NCI-H1092 (cell line): Measurements from ENCODE around the gene UBE2V1.
"Not testable (repeated sequence)": the region's sequence is repeated elsewhere in the genome, so short reads cannot be mapped to it uniquely, and the experiment has no call there.

Source experiments
- DNase-seq: peaks from one replicate; lab custom pipeline; 2025; lab: John Stamatoyannopoulos, UW

Gene UBE2V1

GRCh38 chr20:50115041-50115512, 2.1 kb upstream of the UBE2V1 start:
- DNase-seq: no peak

GRCh38 chr20:50113420-50114224, 672 bp upstream of the UBE2V1 start:
- no peak for DNase-seq

GRCh38 chr20:50111829-50112495, 988 bp downstream of the UBE2V1 start:
- no peak for DNase-seq

GRCh38 chr20:50111120-50111828, 1.7 kb downstream of the UBE2V1 start:
- DNase-seq: no peak

- DNase-seq: no peak
Observed at GRCh38 chr20:50110141-50111047, 2.6 kb downstream of the UBE2V1 start.

- DNase-seq: no peak
Observed at GRCh38 chr20:50108556-50109235, 4.3 kb downstream of the UBE2V1 start.

- no peak for DNase-seq
Observed at GRCh38 chr20:50107796-50108331, 5.1 kb downstream of the UBE2V1 start.

GRCh38 chr20:50107086-50107660, 5.8 kb downstream of the UBE2V1 start:
- DNase-seq: no peak

GRCh38 chr20:50106669-50107068, 6.3 kb downstream of the UBE2V1 start:
- not testable (repeated sequence) for DNase-seq

- DNase-seq: not testable (repeated sequence)
Observed at GRCh38 chr20:50103464-50104107, 9.4 kb downstream of the UBE2V1 start.

- DNase-seq: not testable (repeated sequence)
Observed at GRCh38 chr20:50102551-50102950, 10.4 kb downstream of the UBE2V1 start.

GRCh38 chr20:50101887-50102286, 11.1 kb downstream of the UBE2V1 start:
- no peak for DNase-seq

GRCh38 chr20:50101281-50101680, 11.7 kb downstream of the UBE2V1 start:
- DNase-seq: no peak

- DNase-seq: no peak
Observed at GRCh38 chr20:50100552-50100951, 12.4 kb downstream of the UBE2V1 start.

- no peak for DNase-seq
Observed at GRCh38 chr20:50099565-50099991, 13.4 kb downstream of the UBE2V1 start.

GRCh38 chr20:50099113-50099512, 13.8 kb downstream of the UBE2V1 start:
- no peak for DNase-seq

- DNase-seq: no peak
Observed at GRCh38 chr20:50098259-50098658, 14.7 kb downstream of the UBE2V1 start.

- no peak for DNase-seq
Observed at GRCh38 chr20:50097843-50098242, 15.1 kb downstream of the UBE2V1 start.

- DNase-seq: no peak
Observed at GRCh38 chr20:50096237-50096636, 16.7 kb downstream of the UBE2V1 start.
